ENCODE results near the gene ADRA2C. TPM values are rescaled to one million over a fixed set of nuclear protein-coding genes. Genes with fewer than 3 reads are reported as not detected.

ADRA2C gene
- total and polyA plus RNA-seq, 11 donors = 3.4 to 7.7 (median 5.0) TPM

DNA sequence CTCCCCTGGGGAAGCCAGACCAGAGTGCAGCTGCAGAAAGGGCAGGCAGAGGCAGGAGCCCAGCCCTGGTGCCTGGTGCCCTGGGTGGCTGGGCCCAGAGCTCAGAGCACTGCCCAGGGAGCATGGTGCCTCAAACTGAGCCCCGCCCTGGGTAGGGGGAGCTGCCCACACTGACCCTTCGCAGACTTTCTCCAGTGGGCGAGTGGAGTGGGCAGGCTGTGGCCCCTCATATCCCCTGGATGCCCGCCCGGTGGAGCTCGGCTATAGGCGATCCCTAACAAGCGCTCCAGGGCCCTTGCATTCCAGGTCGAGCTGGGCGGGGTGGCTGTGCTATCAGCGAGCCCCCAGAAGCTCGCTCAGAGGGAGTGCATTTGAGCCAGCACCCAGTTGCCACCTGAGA is 17.1 kb upstream of the ADRA2C start:
- no peaks in the 10 kb centered on the region for H3K9me3 ChIP-seq
- no peak overlapping the region for H3K27ac ChIP-seq
- TF ChIP-seq, protein P1, sequence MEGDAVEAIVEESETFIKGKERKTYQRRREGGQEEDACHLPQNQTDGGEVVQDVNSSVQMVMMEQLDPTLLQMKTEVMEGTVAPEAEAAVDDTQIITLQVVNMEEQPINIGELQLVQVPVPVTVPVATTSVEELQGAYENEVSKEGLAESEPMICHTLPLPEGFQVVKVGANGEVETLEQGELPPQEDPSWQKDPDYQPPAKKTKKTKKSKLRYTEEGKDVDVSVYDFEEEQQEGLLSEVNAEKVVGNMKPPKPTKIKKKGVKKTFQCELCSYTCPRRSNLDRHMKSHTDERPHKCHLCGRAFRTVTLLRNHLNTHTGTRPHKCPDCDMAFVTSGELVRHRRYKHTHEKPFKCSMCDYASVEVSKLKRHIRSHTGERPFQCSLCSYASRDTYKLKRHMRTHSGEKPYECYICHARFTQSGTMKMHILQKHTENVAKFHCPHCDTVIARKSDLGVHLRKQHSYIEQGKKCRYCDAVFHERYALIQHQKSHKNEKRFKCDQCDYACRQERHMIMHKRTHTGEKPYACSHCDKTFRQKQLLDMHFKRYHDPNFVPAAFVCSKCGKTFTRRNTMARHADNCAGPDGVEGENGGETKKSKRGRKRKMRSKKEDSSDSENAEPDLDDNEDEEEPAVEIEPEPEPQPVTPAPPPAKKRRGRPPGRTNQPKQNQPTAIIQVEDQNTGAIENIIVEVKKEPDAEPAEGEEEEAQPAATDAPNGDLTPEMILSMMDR (IDR thresholded peaks at IDR 0.05) = no peak
- TF ChIP-seq POLR2A (IDR thresholded peaks at IDR 0.05) = no peak
- ATAC-seq (no peak), DNase-seq (no peak)
- 80 to 86% (median 80%) methylated on average over 9 to 12 of the region's 12 CpGs for WGBS, 4 donors
- H3K27me3 ChIP-seq = peaks cover 4 to 50% (median 23%) of the 10 kb centered on the region in 9 donors
- H3K4me1 ChIP-seq = peaks cover 0 to 11% (median 0%) of the 10 kb centered on the region in 12 donors
- intact Hi-C loops (cut with DNase I) = loop anchor here in 3 of 10 donors (5.0 to 10.0 kb wide), 3 partner anchors 126 to 133 kb away; no protein-coding TSS in a partner anchor
- H3K4me3 ChIP-seq = no peak overlapping the region
- H3K36me3 ChIP-seq = no peaks in the 10 kb centered on the region

DNA sequence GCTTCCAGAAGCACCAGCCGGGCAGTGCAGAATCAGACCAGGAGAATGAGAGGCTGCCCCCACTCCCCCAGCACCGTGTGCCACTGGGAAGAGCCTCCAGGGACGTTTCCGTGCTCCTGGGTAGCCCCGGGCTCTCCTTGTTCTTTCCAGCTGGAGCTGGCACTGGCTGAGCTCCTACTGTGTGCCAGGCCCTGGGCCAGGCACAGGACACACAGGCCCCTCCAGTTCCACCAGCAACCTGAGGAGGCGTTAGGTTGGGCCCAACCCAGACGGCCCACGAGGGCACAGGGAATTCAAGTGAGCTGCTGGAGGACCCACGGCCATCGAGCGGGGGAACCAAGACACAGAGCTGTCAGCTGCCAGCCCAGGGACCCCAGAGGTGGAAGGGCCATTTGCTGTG is 15.9 kb upstream of the ADRA2C start:
- intact Hi-C loops (cut with DNase I) = no loop called here
- Histone ChIP-seq H3K27me3 (peaks cover 0 to 40% (median 12%) of the 10 kb centered on the region in 9 donors), H3K4me1 (peaks cover 0 to 18% (median 0%) of the 10 kb centered on the region in 12 donors), H3K4me3 (no peak overlapping the region), H3K9me3 (no peaks in the 10 kb centered on the region), H3K27ac (no peak overlapping the region), H3K36me3 (no peaks in the 10 kb centered on the region)
- ATAC-seq = no peak
- no peak for TF ChIP-seq POLR2A (IDR thresholded peaks at IDR 0.05)
- TF ChIP-seq, protein P1 (IDR thresholded peaks at IDR 0.05) = no peak
- WGBS, 4 donors = 72 to 76% (median 74%) methylated on average over 6 to 11 of the region's 11 CpGs
- DNase-seq = no peak

DNA sequence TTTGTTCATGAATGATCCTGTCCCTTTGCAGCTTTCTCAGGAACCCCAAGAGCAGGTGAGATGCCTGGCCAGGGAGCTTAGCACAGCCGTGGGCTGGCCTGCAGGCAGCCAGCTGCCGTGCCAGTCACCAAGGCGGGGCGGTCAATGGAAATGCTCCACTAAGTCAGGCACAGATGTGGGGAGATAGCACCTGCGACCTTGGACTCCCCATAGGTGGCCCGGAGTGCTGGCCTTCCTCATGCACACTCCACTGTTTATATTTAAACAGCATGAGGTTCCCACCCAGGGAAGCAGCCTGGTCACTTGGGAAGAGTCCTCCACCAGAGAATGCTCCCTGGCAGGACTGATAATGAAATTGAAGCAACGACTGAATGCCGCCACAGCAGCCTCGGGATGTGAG is 14.2 kb upstream of the ADRA2C start:
- Histone ChIP-seq H3K9me3 (peaks cover 0 to 7% (median 0%) of the 10 kb centered on the region in 12 donors), H3K4me3 (no peak overlapping the region), H3K4me1 (peaks cover 0 to 18% (median 0%) of the 10 kb centered on the region in 12 donors), H3K27me3 (peaks cover 0 to 35% (median 7%) of the 10 kb centered on the region in 9 donors), H3K36me3 (no peaks in the 10 kb centered on the region), H3K27ac (no peak overlapping the region)
- intact Hi-C loops (cut with DNase I) = no loop called here
- DNase-seq (no peak), ATAC-seq (no peak)
- TF ChIP-seq, protein P1 (IDR thresholded peaks at IDR 0.05) = no peak
- TF ChIP-seq POLR2A (IDR thresholded peaks at IDR 0.05) = no peak
- WGBS, 4 donors = 61 to 80% (median 74%) methylated on average over 1 to 9 of the region's 9 CpGs

DNA sequence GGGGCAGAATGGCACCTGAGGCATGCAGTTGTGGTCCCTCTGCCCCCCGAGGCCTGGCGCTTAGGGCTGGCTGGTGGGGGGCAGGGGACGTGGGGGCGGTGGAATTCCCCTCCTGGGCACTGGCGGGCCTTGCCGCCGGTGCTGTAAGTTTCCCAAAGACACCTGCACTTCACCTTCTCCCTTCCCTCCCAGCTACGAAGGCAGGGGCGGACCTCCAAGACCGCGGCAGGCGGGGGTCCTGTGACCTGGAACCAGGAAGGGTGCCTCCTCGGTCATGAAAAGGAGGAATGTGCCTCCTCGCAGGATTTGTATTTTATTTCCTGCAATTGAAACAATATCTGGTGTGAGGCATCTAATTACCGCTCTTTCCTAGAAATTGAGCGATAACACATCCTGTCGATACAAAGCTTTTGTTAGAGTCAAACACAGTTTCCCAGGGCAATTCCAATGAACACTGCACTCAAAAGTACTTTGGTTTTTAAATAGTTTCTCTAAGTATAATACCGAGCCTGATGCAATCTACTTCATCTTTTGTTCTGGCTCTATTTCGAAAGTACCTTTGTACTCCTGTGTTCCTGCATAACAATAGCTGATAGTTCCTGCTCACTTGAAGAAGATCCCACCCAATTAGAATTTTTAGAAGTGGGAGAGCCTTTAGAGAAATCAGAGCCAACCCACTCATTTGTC is 12.3 kb upstream of the ADRA2C start:
- H3K4me3 ChIP-seq = no peak overlapping the region
- peaks cover 0 to 7% (median 0%) of the 10 kb centered on the region in 12 donors for H3K9me3 ChIP-seq
- TF ChIP-seq POLR2A (IDR thresholded peaks at IDR 0.05) = no peak
- TF ChIP-seq, protein P1 (IDR thresholded peaks at IDR 0.05) = no peak
- no peaks in the 10 kb centered on the region for H3K36me3 ChIP-seq
- peak in 3 of 4 donors; percentile 36 to 47 (median 38) for ATAC-seq
- peaks cover 0 to 27% (median 7%) of the 10 kb centered on the region in 9 donors for H3K27me3 ChIP-seq
- DNase-seq = no peak
- peaks cover 0 to 14% (median 0%) of the 10 kb centered on the region in 12 donors for H3K4me1 ChIP-seq
- intact Hi-C loops (cut with DNase I) = no loop called here
- peak overlapping the region; percentile 11 to 87 (median 56) for H3K27ac ChIP-seq
- WGBS, 4 donors = 46 to 62% (median 51%) methylated on average over 9 to 19 of the region's 19 CpGs
